ENCODE results near the gene NUMB.
"Not testable (repeated sequence)": the region's sequence is repeated elsewhere in the genome, so short reads cannot be mapped to it uniquely, and the experiment has no call there.

Gene NUMB

DNA sequence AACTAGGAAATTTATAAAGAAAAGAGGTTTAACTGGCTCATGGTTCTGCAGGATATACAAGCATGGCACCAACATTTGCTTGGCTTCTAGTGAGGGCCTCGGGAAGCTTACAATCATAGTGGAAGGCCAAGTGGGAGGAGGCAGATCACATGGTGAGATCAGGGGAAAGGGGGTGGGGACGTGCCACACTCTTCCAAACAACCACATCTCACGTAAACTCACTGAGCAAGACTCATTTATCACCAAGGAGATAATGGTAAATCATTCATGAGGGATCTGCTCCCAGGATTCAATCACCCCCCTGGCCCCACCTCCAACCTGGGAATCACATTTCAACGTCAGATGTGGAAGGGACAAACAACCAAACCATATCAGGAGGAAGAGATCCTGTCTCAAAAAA, 35.8 kb downstream of the NUMB start:
- no peak for DNase-seq (ENCODE audit: low spot score)

DNA sequence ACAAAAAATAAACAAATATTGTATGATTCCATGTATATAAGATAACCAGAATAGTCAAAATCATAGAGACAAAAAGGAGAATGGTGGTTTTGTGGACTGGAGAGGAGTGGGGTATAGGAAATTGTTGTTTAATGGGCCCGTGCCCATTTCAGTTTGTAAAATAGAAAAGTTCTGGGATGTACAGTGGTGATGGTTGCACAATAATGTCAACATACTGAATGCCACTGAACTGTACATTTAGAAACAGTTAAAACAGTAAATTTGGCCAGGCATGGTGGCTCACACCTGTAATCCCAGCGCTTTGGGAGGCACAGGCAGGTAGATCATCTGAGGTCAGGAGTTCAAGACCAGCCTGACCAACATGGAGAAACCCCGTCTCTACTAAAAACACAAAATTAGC, 40.1 kb downstream of the NUMB start:
- DNase-seq (ENCODE audit: low spot score), result no peak

DNA sequence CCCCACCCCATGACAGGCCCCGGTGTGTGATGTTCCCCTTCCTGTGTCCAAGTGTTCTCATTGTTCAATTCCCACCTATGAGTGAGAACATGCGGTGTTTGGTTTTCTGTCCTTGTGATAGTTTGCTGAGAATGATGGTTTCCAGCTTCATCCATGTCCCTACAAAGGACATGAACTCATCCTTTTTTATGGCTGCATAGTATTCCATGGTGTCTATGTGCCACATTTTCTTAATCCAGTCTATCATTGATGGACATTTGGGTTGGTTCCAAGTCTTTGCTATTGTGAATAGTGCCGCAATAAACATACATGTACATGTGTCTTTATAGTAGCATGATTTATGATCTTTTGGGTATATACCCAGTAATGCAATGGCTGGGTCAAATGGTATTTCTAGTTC, 52.1 kb downstream of the NUMB start:
- not testable (repeated sequence) for DNase-seq (ENCODE audit: low spot score)

DNA sequence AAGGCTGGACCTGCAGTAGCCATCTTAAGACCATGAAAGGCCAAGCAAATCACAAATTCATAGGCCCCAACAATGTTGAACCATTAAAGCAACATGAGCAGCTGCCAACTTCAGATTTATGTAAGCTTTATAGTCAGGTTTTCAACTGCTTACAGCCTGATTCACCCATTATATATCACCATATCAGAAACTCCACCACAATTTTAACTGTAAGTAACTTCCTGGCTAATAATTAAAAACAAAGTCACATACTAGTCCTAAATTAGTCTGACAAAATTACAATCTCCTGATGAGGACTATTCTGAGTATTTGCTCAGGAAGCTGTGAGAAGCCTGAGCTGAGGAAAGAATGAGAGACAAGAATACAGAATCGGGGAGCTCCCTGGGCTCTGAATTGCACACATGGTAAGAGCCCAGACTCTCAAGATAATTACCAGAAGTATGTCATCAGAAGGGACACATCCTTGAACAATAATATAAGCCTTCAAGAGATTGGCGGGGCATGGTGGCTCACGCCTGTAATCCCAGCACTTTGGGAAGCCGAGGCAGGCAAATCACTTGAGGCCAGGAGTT, 55.1 kb downstream of the NUMB start:
- DNase-seq (ENCODE audit: low spot score), result no peak

DNA sequence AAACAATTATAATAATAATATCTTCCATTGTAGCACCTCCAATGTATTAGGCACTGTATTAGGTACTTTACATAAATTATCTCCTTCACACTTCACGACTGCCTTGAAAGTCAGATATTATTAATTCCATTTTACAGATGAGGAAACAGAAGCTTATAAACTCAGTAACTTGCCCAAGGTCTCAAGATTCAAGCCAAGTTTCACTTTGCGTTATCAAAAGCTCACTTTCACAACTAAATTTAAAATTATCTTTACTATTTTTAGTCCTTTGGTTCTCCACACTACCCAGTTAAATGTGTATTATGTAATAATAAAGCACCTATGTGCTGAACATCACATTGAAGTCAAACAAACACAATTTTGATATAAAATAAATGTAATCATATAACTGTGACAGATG, 55.8 kb downstream of the NUMB start:
- DNase-seq (ENCODE audit: low spot score), result no peak

DNA sequence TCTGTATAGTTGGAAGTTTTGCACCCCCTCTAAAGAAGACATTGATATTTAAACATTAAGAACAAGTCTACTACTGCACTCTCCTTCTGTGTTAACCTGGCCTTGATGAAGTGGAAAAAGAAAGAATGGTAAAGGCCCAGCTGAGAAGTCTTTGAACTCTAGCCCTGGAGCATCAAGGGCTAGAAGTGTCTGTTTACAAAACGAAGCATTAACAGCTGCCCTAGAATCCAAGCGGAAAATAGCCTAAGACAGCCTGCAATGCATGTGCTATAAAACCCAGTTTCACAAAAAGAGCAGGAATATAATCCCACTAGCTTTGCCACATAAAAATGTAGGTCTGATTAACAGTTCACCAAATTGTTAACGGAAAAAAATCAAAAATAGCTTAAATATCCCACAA, 60.5 kb downstream of the NUMB start:
- no peak for DNase-seq (ENCODE audit: low spot score)

DNA sequence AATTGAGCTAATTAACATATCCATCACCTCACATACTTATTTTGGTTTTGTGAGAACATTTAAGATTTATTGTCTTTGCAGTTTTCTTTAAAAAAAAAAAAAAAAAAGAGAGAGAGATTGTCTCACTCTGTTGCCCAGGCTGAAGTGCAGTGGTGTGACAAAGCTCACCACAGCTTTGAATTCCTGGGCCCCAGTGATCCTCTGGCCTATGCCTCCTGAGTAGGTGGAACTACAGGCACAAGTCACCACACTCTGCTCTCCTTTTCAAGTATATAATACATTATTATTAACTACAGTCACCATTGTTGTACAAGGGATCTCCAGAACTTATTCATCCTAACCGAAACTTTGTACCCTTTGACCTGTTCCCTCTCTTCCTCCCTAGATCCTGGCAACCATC, 64.0 kb downstream of the NUMB start:
- no peak for DNase-seq (ENCODE audit: low spot score)

DNA sequence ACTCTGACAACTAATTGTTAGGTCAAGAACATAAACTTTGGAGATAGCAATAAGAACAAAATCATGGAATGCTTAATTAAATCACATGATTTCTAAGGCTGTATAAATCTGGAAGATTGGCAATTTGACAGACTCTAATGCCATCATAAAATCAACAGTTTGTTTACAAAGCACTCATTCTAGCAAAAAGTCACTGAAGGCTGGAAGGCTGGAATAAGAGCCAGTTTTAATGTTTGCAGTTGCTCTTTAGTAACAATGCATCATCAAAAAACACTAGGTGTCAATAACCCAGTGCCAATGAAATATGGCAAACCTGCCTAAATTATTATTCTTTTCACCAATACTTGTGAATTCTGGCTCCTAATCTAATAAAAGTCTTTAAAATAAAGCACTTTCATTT, 65.0 kb downstream of the NUMB start:
- no peak for DNase-seq (ENCODE audit: low spot score)

DNA sequence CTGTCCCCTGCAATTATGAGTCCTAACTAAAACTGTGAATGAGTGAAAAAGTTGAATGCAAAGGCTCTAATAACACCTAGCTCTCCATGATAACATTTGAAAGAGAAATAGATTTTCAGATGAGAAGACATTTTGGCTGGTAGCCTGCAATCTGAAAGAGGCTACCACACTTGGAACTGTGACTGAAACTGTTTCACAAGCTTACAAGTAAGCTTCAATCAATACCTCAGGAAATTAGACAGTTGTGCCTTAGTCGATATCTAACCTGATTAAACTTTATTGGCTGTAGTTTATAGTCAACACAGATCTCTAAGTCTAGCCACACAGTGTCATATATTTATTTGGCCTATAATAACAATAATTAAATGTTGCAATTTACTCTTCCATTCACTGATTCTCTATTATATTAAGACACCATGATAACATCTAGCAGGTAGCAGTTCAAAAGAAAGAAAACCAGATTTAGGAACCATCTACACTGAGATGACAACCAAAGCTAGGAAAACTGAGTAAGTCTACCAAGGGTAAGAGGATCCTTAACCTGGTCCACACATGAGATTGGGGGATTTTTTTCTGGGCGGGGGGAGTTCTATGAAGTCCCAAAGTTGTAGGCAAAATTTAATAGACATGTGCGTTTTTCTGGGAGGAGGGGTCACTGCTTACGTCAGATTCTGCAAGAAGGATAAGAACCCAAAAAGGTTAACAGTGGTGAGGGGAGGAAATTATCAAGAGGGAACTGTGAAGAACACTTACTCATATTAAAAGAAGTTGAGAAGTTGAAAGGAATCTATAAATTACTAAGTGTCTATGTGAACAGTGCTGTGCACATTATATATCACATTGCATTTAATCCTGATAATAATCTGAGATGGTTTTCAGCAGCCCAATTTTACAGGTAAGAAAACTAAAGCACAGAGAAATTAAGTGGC, 65.8 kb downstream of the NUMB start:
- no peak for DNase-seq (ENCODE audit: low spot score)

DNA sequence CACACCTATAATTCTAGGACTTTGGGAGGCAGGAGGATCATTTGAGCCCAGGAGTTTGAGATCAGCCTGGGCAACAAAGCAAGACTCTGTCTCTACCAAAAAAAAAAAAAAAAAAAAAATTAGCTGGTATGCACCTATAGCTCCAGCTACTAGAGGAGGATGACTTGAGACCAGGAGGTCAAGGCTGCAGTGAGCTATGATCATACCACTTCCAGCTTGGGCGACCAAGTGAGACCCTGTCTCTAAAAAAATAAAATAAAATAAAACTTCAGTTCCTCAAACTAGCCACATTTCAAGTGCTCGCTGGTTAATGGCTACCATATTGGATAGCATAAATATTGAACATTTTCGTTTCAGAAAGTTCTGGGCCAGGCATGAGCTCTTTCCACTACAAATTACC, 70.5 kb downstream of the NUMB start:
- not testable (repeated sequence) for DNase-seq (ENCODE audit: low spot score)

DNA sequence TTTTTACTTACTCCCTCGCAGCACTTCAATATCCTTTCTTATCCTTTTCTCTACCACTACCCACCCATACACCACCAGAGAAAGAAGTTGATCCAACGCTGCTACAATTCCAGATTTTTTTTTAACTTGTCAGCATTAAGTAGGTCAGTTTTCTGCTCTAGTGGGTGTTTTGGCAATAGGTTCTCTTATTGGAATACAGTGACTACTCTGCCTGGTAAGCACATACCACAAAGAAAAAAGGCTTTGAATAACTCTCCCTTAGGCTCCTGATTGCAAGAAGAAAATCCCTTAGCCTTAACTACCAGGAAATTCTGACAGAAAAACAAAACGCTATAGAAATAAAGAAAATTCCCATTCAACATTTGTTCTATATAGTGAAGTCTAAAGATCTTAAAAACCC, 72.0 kb downstream of the NUMB start:
- DNase-seq (ENCODE audit: low spot score), result no peak

DNA sequence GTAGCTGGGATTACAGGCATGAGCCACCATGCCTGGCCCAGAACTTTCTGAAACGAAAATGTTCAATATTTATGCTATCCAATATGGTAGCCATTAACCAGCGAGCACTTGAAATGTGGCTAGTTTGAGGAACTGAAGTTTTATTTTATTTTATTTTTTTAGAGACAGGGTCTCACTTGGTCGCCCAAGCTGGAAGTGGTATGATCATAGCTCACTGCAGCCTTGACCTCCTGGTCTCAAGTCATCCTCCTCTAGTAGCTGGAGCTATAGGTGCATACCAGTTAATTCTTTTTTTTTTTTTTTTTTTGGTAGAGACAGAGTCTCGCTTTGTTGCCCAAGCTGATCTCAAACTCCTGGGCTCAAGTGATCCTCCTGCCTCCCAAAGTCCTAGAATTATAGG, 73.3 kb downstream of the NUMB start:
- not testable (repeated sequence) for DNase-seq (ENCODE audit: low spot score)

DNA sequence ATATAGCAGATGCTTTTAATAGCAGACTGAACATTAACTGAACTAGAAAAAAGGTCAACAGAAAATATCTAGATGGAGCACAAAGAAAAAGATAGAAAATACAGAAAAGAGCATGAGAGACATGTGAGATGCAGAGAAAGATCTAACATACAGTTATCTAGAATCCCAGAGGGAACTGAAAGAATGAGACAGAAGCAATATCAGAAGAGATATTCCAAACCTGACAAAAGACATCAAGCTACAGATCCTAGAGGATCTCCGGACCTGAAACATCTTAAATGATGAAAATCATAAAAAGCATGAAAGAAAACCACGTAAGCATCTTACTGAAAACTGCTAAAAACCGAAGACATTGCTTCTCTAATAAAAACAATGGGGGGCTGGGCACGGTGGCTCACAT, 75.0 kb downstream of the NUMB start:
- no peak for DNase-seq (ENCODE audit: low spot score)

DNA sequence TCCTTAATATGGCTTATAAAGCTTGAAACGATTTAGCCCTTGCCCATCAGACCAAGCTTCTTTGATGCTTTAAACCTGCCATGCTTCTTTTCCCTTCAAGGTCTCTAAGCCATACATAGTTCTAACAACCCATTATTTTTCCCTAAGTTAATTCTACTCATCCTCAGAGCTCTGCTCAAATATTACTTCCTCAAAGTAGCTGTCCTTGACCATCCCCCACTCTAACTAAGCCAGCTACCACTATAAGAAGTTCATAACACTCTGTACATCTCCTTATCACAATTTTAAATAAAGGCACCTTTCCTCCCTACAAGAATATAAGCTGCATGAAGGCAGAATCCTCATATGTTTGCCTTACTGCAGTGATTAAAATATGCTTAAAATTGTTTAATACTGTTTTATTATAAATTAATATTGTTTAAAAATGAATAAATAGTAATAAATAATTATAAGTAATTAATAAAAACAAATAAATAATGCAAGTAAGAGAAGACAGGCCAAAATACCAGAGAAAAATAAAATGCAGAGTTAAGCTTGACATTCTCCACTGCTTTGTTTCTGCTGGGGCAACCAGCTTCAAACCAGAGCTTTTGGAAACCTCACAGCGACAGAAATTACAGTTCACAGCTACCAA, 76.8 kb downstream of the NUMB start:
- DNase-seq (ENCODE audit: low spot score), result no peak

DNA sequence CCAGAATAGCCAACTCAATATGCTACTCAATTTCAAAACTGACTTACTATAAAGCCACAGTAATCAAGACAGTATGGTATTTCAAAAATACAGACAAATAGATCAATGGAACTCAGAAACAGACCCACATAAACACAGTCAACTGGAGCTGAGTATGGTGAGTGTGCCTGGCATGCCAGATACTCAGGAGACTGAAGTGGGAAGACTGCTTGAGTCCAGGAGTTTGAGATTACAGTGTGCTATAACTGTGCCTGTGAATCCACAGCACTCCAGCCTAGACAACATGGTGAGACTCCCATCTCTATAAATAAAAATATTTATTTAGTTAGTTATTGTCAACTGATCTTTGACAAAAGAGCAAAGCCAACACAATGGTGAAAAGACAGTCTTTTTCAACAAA, 81.8 kb downstream of the NUMB start:
- DNase-seq (ENCODE audit: low spot score), result no peak

DNA sequence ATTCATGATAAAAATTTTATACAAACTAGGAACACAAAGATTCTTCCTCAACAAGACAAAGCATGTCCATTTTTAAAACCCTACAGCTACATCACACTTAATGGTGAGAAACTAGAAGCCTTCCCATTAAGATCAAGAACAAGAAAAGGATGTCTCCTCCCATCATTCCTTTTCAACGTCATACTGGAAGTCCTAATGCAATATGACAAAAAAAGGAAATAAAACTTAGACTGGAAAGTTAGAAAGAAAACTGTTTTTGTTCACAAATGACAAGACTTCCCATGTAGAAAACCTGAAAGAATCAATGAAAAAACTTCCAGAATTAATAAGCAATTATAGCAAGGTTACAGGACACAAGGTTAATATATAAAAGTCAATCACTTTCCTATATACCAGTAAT, 82.5 kb downstream of the NUMB start:
- DNase-seq (ENCODE audit: low spot score), result no peak

DNA sequence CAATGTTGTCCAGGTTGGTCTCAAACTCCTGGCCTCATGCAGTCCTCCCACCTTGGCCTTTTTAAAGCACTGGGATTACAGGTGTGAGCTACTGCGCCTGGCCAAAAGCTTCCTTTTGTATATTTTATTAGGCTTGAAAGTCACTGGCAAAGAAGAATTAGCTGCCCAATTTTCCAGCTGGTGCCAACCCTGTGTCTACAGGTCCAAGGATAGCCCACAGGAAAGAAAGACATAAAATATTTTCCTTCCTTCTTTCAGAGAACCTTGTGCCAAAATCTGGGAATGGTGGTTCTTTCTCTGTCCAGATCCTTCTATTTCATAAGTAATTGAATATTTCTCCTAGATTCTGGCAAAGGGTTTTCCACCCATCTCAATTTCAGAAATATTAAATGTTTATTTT, 84.1 kb downstream of the NUMB start:
- no peak for DNase-seq (ENCODE audit: low spot score)

DNA sequence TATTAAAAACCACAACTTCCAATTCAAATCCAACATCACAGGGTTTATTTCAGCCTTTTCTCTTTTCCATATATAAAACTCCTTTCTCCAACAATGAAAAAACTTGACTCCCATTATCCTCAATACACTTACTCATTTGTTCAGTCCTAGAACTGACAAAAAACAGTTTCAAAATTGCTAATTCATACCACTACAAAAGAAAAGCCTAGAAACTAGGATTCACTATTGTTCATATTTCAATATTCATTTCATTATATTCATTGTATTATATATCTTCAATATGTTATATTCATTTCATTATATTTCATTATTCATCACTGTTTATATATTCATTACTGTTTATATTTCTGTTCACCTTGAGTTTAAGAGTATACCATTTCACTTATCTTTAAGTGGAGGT, 85.8 kb downstream of the NUMB start:
- DNase-seq (ENCODE audit: low spot score), result no peak

DNA sequence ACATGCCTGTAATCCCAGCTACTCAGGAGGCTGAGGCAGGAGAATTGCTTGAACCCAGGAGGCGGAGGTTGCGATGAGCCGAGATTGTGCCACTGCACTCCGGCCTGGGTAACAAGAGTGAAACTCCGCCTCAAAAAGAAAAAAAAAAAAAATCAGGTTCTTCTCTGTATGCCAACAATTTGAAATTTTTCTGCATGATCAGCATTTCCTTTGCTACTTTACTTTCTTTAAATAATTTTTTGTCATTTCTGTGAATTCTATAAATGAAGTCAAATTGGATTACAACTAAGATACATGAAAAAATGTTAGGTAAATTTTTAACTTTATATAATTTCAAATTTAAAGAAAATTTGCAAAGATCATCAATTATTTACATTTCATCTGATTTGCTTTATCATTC, 87.8 kb downstream of the NUMB start:
- no peak for DNase-seq (ENCODE audit: low spot score)

DNA sequence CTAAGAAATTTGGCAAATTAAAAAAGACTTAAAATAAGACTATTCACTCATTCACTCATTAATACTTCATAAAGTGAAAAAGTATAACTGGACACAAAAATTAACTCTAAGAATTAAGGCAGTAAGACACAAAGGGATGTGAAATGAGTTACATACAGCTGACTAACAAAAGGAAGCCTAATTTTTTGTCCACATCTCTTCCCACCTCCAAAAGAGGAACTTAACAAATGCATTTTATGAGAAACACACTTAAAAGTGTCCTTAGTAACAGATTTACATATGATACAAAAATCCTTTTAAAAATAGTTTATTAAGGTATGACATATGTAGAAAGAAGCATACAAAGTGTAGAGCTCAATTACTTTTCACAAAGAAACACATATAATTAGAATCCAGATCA, 88.9 kb downstream of the NUMB start:
- no peak for DNase-seq (ENCODE audit: low spot score)

DNA sequence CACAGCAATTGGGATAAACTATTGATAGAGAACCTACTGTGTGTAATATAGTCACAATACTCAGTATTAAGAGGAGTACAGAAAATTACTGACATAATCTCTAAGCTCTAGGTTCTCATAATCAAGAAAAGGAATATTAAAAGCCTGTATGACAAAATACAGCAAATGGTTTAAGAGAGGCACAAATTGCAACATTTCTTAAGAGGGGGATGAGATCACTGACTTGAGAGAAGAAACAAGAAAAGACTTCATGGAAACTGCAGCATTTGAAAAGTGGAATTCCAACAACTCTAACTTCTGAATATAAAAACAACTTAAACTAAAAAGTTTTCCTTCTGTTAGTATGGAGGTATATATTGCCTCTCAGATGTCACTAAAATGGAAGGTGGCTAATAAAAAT, 89.7 kb downstream of the NUMB start:
- no peak for DNase-seq (ENCODE audit: low spot score)

DNA sequence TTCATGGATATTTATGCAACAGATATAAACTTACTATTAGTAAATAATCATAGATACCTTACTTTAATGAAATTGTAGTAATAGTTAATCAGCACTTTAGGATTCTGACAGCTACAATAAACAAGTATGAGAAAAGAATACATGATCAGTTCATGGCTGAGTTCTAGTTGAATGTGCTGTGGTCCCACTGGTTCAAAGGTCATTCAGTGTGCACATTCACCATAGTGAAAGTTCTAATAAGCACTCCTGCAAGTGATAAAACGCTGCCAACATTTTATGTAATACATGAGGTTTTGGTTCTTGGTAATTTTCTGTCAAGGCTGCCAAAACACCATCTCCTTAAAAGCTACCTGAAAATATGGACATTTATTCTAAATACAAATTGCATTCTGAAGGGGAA, 92.6 kb downstream of the NUMB start:
- no peak for DNase-seq (ENCODE audit: low spot score)

DNA sequence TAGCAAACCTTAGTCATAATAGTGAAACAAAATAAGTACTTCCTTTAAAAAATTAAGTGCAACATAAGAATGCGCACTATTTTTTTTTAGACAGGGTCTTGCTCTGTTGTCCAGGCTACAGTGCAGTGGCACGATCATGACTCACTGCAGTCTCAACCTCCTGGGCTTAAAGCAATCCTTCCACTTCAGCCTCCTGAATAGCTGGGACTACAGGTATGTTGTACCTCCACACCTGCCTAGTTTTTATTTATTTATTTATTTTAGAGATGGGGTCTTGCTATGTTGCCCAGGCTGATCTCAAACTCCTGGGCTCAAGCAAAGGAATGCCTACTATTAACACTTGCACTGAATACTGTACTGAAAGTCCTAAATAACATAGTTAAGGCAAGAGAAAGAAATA, 93.8 kb downstream of the NUMB start:
- DNase-seq (ENCODE audit: low spot score), result no peak
